Loucy (cell line): ENCODE results near the gene AGTRAP.

Experiments used
- H2AFZ ChIP-seq: fragments of 200-600 bp; sonication (generic); 2 replicates; pipeline ENCODE4 v1.6.0; 2016; ENCODE audit warnings: antibody characterized with exemption, mild to moderate bottlenecking, low read length, moderate library complexity
- H3F3A ChIP-seq: fragments of 200-600 bp; 2 replicates; pipeline ENCODE4 v1.6.0; 2016; ENCODE audit warnings: antibody characterized with exemption, low read depth, mild to moderate bottlenecking
- H3K27me3 ChIP-seq: fragments of 200-600 bp; sonication (generic); 2 replicates; pipeline ENCODE4 v1.6.1; 2014; ENCODE audit warnings: low read length, mild to moderate bottlenecking; ENCODE audit not compliant: insufficient read depth, poor library complexity, severe bottlenecking
- H3K36me3 ChIP-seq: fragments of 200-600 bp; sonication (generic); 2 replicates; pipeline ENCODE4 v1.6.1; 2016; ENCODE audit warnings: low read length; ENCODE audit not compliant: insufficient read depth
- H3K4me1 ChIP-seq: fragments of 200-600 bp; sonication (generic); 2 replicates; pipeline ENCODE4 v1.5.1; 2014; ENCODE audit warnings: low read length, mild to moderate bottlenecking; ENCODE audit not compliant: insufficient read depth, poor library complexity, severe bottlenecking
- H3K4me2 ChIP-seq: fragments of 200-600 bp; sonication (generic); 2 replicates; pipeline ENCODE4 v1.6.0; 2014; ENCODE audit warnings: antibody characterized with exemption, low read length, low read depth, mild to moderate bottlenecking; ENCODE audit not compliant: poor library complexity, severe bottlenecking
- H3K4me3 ChIP-seq: fragments of 200-600 bp; sonication (generic); 2 replicates; pipeline ENCODE4 v1.5.1; 2014; ENCODE audit warnings: low read length, mild to moderate bottlenecking, mixed read lengths; ENCODE audit not compliant: poor library complexity, severe bottlenecking
- H3K79me2 ChIP-seq: fragments of 200-600 bp; sonication (generic); 2 replicates; pipeline ENCODE4 v1.6.1; 2014; ENCODE audit warnings: low read length; ENCODE audit not compliant: insufficient read depth
- H3K9ac ChIP-seq: fragments of 200-600 bp; sonication (generic); 2 replicates; pipeline ENCODE4 v1.6.0; 2014; ENCODE audit warnings: mild to moderate bottlenecking, low read depth, low read length, moderate library complexity; ENCODE audit not compliant: poor library complexity, severe bottlenecking
- H3K9me2 ChIP-seq: fragments of 200-600 bp; sonication (generic); replicated peaks from 2 replicates; pipeline ENCODE4 v1.6.1; 2016; ENCODE audit warnings: low read depth, low read length, mixed read lengths
- H3K9me3 ChIP-seq: fragments of 200-600 bp; sonication (generic); 2 replicates; pipeline ENCODE4 v1.6.1; 2014; ENCODE audit warnings: mild to moderate bottlenecking, antibody characterized with exemption, low read length, low read depth; ENCODE audit not compliant: insufficient read depth
- H4K20me1 ChIP-seq: fragments of 200-600 bp; sonication (generic); 2 replicates; pipeline ENCODE4 v1.6.0; 2014; ENCODE audit warnings: antibody characterized with exemption, low read length, mild to moderate bottlenecking; ENCODE audit not compliant: insufficient read depth, poor library complexity, severe bottlenecking
- EZH2phosphoT487 ChIP-seq: fragments of 200-600 bp; IDR thresholded peaks from 2 replicates; pipeline ENCODE4 v1.6.1; 2018; ENCODE audit warnings: antibody characterized with exemption, mild to moderate bottlenecking, moderate library complexity, borderline replicate concordance
- TF ChIP-seq, protein P1 (sequence below): fragments of 200-600 bp; sonication (generic); conservative IDR thresholded peaks from 2 replicates; pipeline ENCODE4 v1.5.1; 2014; ENCODE audit warnings: mild to moderate bottlenecking, antibody characterized with exemption, low read length

The AGTRAP gene

DNA sequence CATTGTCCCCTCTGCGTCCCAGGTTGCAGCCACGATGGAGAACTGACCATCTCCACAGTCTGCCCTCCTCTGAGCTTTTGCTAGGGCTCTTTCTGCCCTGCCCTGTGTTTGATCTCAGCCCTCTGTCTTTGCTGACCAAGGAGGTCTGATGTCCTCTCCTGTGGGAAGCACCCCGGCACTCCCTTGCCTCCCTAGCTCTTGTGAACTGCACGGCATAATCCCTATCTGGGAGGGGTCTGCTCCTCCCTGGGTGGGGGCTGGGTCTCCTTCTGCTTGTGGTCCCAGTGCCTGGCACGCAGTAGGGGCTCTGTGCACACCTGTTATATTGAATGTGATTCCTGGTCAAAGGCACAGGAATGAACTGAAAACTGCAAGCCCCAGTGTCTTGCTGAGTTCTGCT lies 42.0 kb upstream of the AGTRAP start:
- peaks cover 47% of the 10 kb centered on the region for H3K79me2 ChIP-seq
- no peak overlapping the region for H2AFZ ChIP-seq
- TF ChIP-seq, protein P1, sequence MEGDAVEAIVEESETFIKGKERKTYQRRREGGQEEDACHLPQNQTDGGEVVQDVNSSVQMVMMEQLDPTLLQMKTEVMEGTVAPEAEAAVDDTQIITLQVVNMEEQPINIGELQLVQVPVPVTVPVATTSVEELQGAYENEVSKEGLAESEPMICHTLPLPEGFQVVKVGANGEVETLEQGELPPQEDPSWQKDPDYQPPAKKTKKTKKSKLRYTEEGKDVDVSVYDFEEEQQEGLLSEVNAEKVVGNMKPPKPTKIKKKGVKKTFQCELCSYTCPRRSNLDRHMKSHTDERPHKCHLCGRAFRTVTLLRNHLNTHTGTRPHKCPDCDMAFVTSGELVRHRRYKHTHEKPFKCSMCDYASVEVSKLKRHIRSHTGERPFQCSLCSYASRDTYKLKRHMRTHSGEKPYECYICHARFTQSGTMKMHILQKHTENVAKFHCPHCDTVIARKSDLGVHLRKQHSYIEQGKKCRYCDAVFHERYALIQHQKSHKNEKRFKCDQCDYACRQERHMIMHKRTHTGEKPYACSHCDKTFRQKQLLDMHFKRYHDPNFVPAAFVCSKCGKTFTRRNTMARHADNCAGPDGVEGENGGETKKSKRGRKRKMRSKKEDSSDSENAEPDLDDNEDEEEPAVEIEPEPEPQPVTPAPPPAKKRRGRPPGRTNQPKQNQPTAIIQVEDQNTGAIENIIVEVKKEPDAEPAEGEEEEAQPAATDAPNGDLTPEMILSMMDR = no peak
- no peak for TF ChIP-seq EZH2phosphoT487
- peak overlapping the region; percentile 79 for H3K4me2 ChIP-seq
- H4K20me1 ChIP-seq = no peaks in the 10 kb centered on the region
- H3K27me3 ChIP-seq = no peaks in the 10 kb centered on the region
- H3K36me3 ChIP-seq = no peaks in the 10 kb centered on the region
- H3K9ac ChIP-seq = peak overlapping the region; percentile 97
- H3K9me2 ChIP-seq = no peaks in the 10 kb centered on the region
- H3K4me1 ChIP-seq = peaks cover 55% of the 10 kb centered on the region
- no peaks in the 10 kb centered on the region; the same call in 1 of the 2 replicates for H3F3A ChIP-seq
- peak overlapping the region; percentile 77 for H3K4me3 ChIP-seq
- no peaks in the 10 kb centered on the region for H3K9me3 ChIP-seq

- Histone ChIP-seq H3K9me2 (no peaks in the 10 kb centered on the region), H3K4me1 (peaks cover 39% of the 10 kb centered on the region), H3K36me3 (no peaks in the 10 kb centered on the region), H4K20me1 (no peaks in the 10 kb centered on the region), H3K27me3 (no peaks in the 10 kb centered on the region), H3K4me2 (no peak overlapping the region), H2AFZ (no peak overlapping the region), H3K4me3 (no peak overlapping the region), H3F3A (no peaks in the 10 kb centered on the region; the same call in 1 of the 2 replicates), H3K9ac (no peak overlapping the region), H3K79me2 (peaks cover 27% of the 10 kb centered on the region; the same call in 1 of the 2 replicates), H3K9me3 (no peaks in the 10 kb centered on the region)
- no peak for TF ChIP-seq EZH2phosphoT487
- TF ChIP-seq, protein P1 = no peak
Measured at GRCh38 chr1:11695861-11696260, 40.1 kb upstream of the AGTRAP start.

GRCh38 chr1:11697188-11697892 lies 38.6 kb upstream of the AGTRAP start:
- no peak overlapping the region for H2AFZ ChIP-seq
- H3K9ac ChIP-seq = no peak overlapping the region
- H3K4me1 ChIP-seq = peaks cover 34% of the 10 kb centered on the region
- no peaks in the 10 kb centered on the region for H3K9me2 ChIP-seq
- no peaks in the 10 kb centered on the region for H3K36me3 ChIP-seq
- H4K20me1 ChIP-seq = no peaks in the 10 kb centered on the region
- no peaks in the 10 kb centered on the region for H3K27me3 ChIP-seq
- peaks cover 19% of the 10 kb centered on the region; the same call in 1 of the 2 replicates for H3K79me2 ChIP-seq
- H3F3A ChIP-seq = no peaks in the 10 kb centered on the region; the same call in 1 of the 2 replicates
- no peaks in the 10 kb centered on the region for H3K9me3 ChIP-seq
- H3K4me2 ChIP-seq = no peak overlapping the region
- H3K4me3 ChIP-seq = no peak overlapping the region
- TF ChIP-seq EZH2phosphoT487 = no peak

DNA sequence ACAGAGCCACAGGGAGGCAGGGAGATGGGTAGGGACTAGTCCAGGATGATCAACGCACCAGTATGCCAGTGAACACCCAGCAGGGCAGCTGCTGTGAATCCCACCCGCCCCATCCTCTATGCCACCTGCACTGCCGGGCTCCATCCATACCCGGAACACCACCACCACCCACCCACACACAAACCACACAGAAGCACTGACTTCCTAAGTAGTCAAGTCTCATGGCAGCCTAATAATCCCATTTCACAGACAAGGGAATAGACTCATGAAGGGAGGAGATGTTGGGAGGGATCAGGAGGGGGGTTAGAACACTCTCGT lies 38.1 kb upstream of the AGTRAP start:
- no peaks in the 10 kb centered on the region for H3K9me3 ChIP-seq
- no peaks in the 10 kb centered on the region; the same call in 1 of the 2 replicates for H3F3A ChIP-seq
- no peak overlapping the region for H3K4me2 ChIP-seq
- no peak overlapping the region for H2AFZ ChIP-seq
- TF ChIP-seq, protein P1 = no peak
- no peak for TF ChIP-seq EZH2phosphoT487
- H3K9ac ChIP-seq = no peak overlapping the region
- H3K79me2 ChIP-seq = peaks cover 19% of the 10 kb centered on the region; the same call in 1 of the 2 replicates
- no peaks in the 10 kb centered on the region for H4K20me1 ChIP-seq
- no peaks in the 10 kb centered on the region for H3K9me2 ChIP-seq
- H3K36me3 ChIP-seq = no peaks in the 10 kb centered on the region
- peaks cover 29% of the 10 kb centered on the region for H3K4me1 ChIP-seq
- H3K27me3 ChIP-seq = no peaks in the 10 kb centered on the region
- H3K4me3 ChIP-seq = no peak overlapping the region
